H1 (cell line): ENCODE measurements around the gene SNX33. TPM values are rescaled to one million over a fixed set of nuclear protein-coding genes. Genes with fewer than 3 reads are reported as not detected.
A peak's percentile ranks its signal among the peaks of the same experiment; 100 is the strongest.

Source experiments
- CTCF ChIA-PET: fragments of 300-600 bp; sonication (Branson Sonifier 250); formaldehyde crosslinking; loops from one replicate; lab custom pipeline; 2021; ENCODE audit not compliant: partially characterized antibody; lab: Charles Lee
- POLR2A ChIA-PET: fragments of 300-600 bp; sonication (Branson Sonifier 250); formaldehyde crosslinking; loops from one replicate; lab custom pipeline; 2021; ENCODE audit warnings: inconsistent platforms; ENCODE audit not compliant: partially characterized antibody; lab: Charles Lee
- DNase-seq, 2 experiments: peaks; one replicate each; pipeline versions ENCODE4 v3.0.0 to v3.0.0-alpha.2; 2010 to 2022; ENCODE audit warnings: low spot score in 2 of 2, low read depth in 1 of 2, mixed read lengths in 1 of 2
- FAIRE-seq: peaks from 2 replicates; lab custom pipeline; 2011; peaks lifted over from hg19 to GRCh38; lab: Jason Lieb, UNC
- H2AFZ ChIP-seq: 2 replicates; pipeline ENCODE4 v1.8.1; 2012; ENCODE audit warnings: low read length, inconsistent platforms
- H2AK5ac ChIP-seq: 2 replicates; pipeline ENCODE4 v1.6.1; 2013; ENCODE audit warnings: low read depth, low read length
- H2BK120ac ChIP-seq: replicated peaks from 2 replicates; pipeline ENCODE3; 2013; ENCODE audit warnings: low read depth, low read length, inconsistent platforms
- H2BK12ac ChIP-seq: 2 replicates; pipeline ENCODE4 v1.6.1; 2013; ENCODE audit warnings: low read depth, low read length
- H2BK15ac ChIP-seq: 2 replicates; pipeline ENCODE4 v1.6.1; 2013; ENCODE audit warnings: low read length
- H2BK20ac ChIP-seq: 2 replicates; pipeline ENCODE4 v1.6.1; 2013; ENCODE audit warnings: low read length
- H2BK5ac ChIP-seq: 2 replicates; pipeline ENCODE4 v1.6.1; 2013; ENCODE audit warnings: low read depth, low read length
- H3K14ac ChIP-seq: 2 replicates; pipeline ENCODE4 v1.6.1; 2013; ENCODE audit warnings: inconsistent platforms; ENCODE audit not compliant: insufficient read length
- H3K18ac ChIP-seq: 2 replicates; pipeline ENCODE4 v1.6.1; 2013; ENCODE audit warnings: low read length; ENCODE audit errors: extremely low read depth
- H3K23ac ChIP-seq: 2 replicates; pipeline ENCODE4 v1.6.1; 2013; ENCODE audit warnings: inconsistent platforms; ENCODE audit not compliant: insufficient read length
- H3K23me2 ChIP-seq: 2 replicates; pipeline ENCODE4 v1.6.1; 2013; ENCODE audit warnings: low read depth, low read length
- H3K27ac ChIP-seq: 2 replicates; pipeline ENCODE4 v1.6.1; 2011; ENCODE audit warnings: low read depth, low read length, inconsistent platforms
- H3K27me3 ChIP-seq, 4 experiments: replicated peaks in 1 of 4; 1 replicate in 1 of 4; 2 replicates in 3 of 4; pipeline versions ENCODE4 v1.6.1 to v1.8.1; 2011 to 2013; ENCODE audit warnings: low read length in 3 of 4, mild to moderate bottlenecking in 3 of 4, inconsistent platforms in 2 of 4, mixed read lengths in 2 of 4, moderate library complexity in 1 of 4; ENCODE audit not compliant: control insufficient read depth in 3 of 4, insufficient read depth in 3 of 4; ENCODE audit errors: extremely low read depth in 1 of 4
- H3K36me3 ChIP-seq, 4 experiments: 2 replicates each; pipeline versions ENCODE4 v1.6.1 to v1.8.1; 2011 to 2013; ENCODE audit warnings: mild to moderate bottlenecking in 4 of 4, low read length in 3 of 4, moderate library complexity in 2 of 4, control low read depth in 1 of 4, inconsistent platforms in 1 of 4; ENCODE audit not compliant: insufficient read depth in 4 of 4, control insufficient read depth in 2 of 4
- H3K4ac ChIP-seq: replicated peaks from 2 replicates; pipeline ENCODE3; 2013; ENCODE audit warnings: low read length, low read depth, mixed read lengths, inconsistent platforms; ENCODE audit not compliant: insufficient read length
- H3K4me1 ChIP-seq, 4 experiments: replicated peaks in 1 of 4; 1 replicate in 1 of 4; 2 replicates in 3 of 4; pipeline versions ENCODE4 v1.6.1 to v1.8.1; 2011 to 2013; ENCODE audit warnings: low read length in 3 of 4, inconsistent platforms in 2 of 4, mixed read lengths in 1 of 4; ENCODE audit not compliant: insufficient read depth in 4 of 4, control insufficient read depth in 3 of 4
- H3K4me2 ChIP-seq, 2 experiments: 2 replicates each; pipeline versions ENCODE4 v1.6.1 to v1.8.1; 2011 to 2013; ENCODE audit warnings: low read depth in 2 of 2, low read length in 2 of 2, control low read depth in 1 of 2, inconsistent platforms in 1 of 2, mild to moderate bottlenecking in 1 of 2; ENCODE audit not compliant: insufficient read depth in 1 of 2
- H3K4me3 ChIP-seq, 4 experiments: fragments of 200-600, 300-600 bp in 1 of 4; sonication (generic), shearing (Covaris generic), sonication (Bioruptor Twin) in 1 of 4; 2 replicates each; pipeline versions ENCODE4 v1.5.1 to v1.8.1; 2011 to 2016; ENCODE audit warnings: low read length in 4 of 4, low read depth in 3 of 4, control low read depth in 2 of 4, inconsistent platforms in 2 of 4, mild to moderate bottlenecking in 2 of 4, mixed read lengths in 1 of 4, moderate library complexity in 1 of 4; ENCODE audit not compliant: insufficient read depth in 2 of 4; ENCODE audit errors: extremely low read depth in 1 of 4
- H3K56ac ChIP-seq: replicated peaks from 2 replicates; pipeline ENCODE3; 2013; ENCODE audit warnings: low read depth, mild to moderate bottlenecking, mixed read lengths, low read length, inconsistent platforms; ENCODE audit not compliant: insufficient read length
- H3K79me1 ChIP-seq: 2 replicates; pipeline ENCODE4 v1.6.1; 2013; ENCODE audit warnings: low read depth, low read length, control low read depth
- H3K79me2 ChIP-seq, 2 experiments: 2 replicates each; pipeline versions ENCODE4 v1.6.1 to v1.8.1; 2012 to 2013; ENCODE audit warnings: low read length in 2 of 2, mild to moderate bottlenecking in 2 of 2, inconsistent platforms in 1 of 2; ENCODE audit not compliant: insufficient read depth in 2 of 2, control insufficient read depth in 1 of 2
- H3K9ac ChIP-seq, 4 experiments: replicated peaks in 1 of 4; 1 replicate in 1 of 4; 2 replicates in 3 of 4; pipeline versions ENCODE4 v1.6.1 to v1.8.1; 2011 to 2013; ENCODE audit warnings: low read depth in 3 of 4, low read length in 3 of 4, control low read depth in 2 of 4, mild to moderate bottlenecking in 2 of 4, moderate library complexity in 2 of 4, inconsistent platforms in 1 of 4; ENCODE audit errors: extremely low read depth in 1 of 4
- H3K9me3 ChIP-seq, 2 experiments: 2 replicates each; pipeline versions ENCODE4 v1.6.1 to v1.8.1; 2012 to 2013; ENCODE audit warnings: mild to moderate bottlenecking in 2 of 2, moderate library complexity in 2 of 2, control low read depth in 1 of 2, inconsistent platforms in 1 of 2, low read depth in 1 of 2, low read length in 1 of 2, mixed read lengths in 1 of 2; ENCODE audit not compliant: insufficient read depth in 2 of 2
- H4K20me1 ChIP-seq, 2 experiments: replicated peaks in 1 of 2; 2 replicates each; pipeline versions ENCODE3 to v1.8.1; 2011 to 2013; ENCODE audit warnings: inconsistent platforms in 2 of 2, low read length in 2 of 2, mild to moderate bottlenecking in 1 of 2; ENCODE audit not compliant: insufficient read depth in 2 of 2, control insufficient read depth in 1 of 2
- H4K5ac ChIP-seq: 2 replicates; pipeline ENCODE4 v1.6.1; 2013; ENCODE audit warnings: low read length, low read depth, mixed read lengths, inconsistent platforms; ENCODE audit not compliant: insufficient read length
- H4K8ac ChIP-seq: 2 replicates; pipeline ENCODE4 v1.8.0; 2013; ENCODE audit warnings: mild to moderate bottlenecking, moderate library complexity, low read length, inconsistent platforms; ENCODE audit not compliant: insufficient read depth; ENCODE audit errors: extremely low read depth
- H4K91ac ChIP-seq: replicated peaks from 2 replicates; pipeline ENCODE3; 2013; ENCODE audit warnings: low read length, mixed read lengths, inconsistent platforms; ENCODE audit not compliant: insufficient read length
- CEBPB ChIP-seq: IDR thresholded peaks from 2 replicates; pipeline ENCODE4 v1.6.1; 2012; ENCODE audit warnings: low read depth, low read length
- CHD2 ChIP-seq: IDR thresholded peaks from 2 replicates; pipeline ENCODE4 v1.6.1; 2012; ENCODE audit warnings: low read length, improper control_type of control experiment
- CTBP2 ChIP-seq: IDR thresholded peaks from 2 replicates; pipeline ENCODE4 v1.7.0; 2011; ENCODE audit warnings: borderline replicate concordance, mild to moderate bottlenecking, moderate library complexity, mixed read lengths, low read length; ENCODE audit not compliant: insufficient read depth, insufficient read length
- EP300 ChIP-seq, 2 experiments: IDR thresholded peaks; 1 replicate in 1 of 2; 2 replicates in 1 of 2; pipeline ENCODE4 v1.6.1; 2011 to 2012; ENCODE audit warnings: low read depth in 2 of 2, low read length in 2 of 2, mild to moderate bottlenecking in 2 of 2, borderline replicate concordance in 1 of 2, inconsistent platforms in 1 of 2, moderate library complexity in 1 of 2
- GTF2F1 ChIP-seq: IDR thresholded peaks from 2 replicates; pipeline ENCODE4 v1.6.1; 2012; ENCODE audit warnings: low read depth, low read length, improper control_type of control experiment, borderline replicate concordance
- NRF1 ChIP-seq: IDR thresholded peaks from 2 replicates; pipeline ENCODE4 v1.6.1; 2011; ENCODE audit warnings: mild to moderate bottlenecking, low read depth, low read length, improper control_type of control experiment
- POU5F1 ChIP-seq: IDR thresholded peaks from 2 replicates; pipeline ENCODE4 v1.6.1; 2011; ENCODE audit warnings: low read depth, mild to moderate bottlenecking, low read length, moderate library complexity
- SIRT6 ChIP-seq: IDR thresholded peaks from one replicate; pipeline ENCODE4 v1.7.1; 2012; ENCODE audit warnings: low read length, inconsistent platforms
- TAF1 ChIP-seq: IDR thresholded peaks from 2 replicates; pipeline ENCODE4 v1.6.1; 2011; ENCODE audit warnings: mild to moderate bottlenecking, low read depth, low read length
- YY1 ChIP-seq: IDR thresholded peaks from 2 replicates; pipeline ENCODE4 v1.6.1; 2011; ENCODE audit warnings: low read depth, mild to moderate bottlenecking, low read length
- ZNF274 ChIP-seq: IDR thresholded peaks from 2 replicates; pipeline ENCODE4 v1.7.0; 2012; ENCODE audit warnings: low read length, borderline replicate concordance; ENCODE audit errors: extremely low read depth
- WGBS, 2 experiments: shearing (Covaris generic) in 1 of 2; methylation state at CpG; one replicate each; pipeline versions ENCODE4 v1.1.6 to v1.1.7; 2013 to 2015; ENCODE audit warnings: low lambda C conversion rate in 2 of 2, mixed read lengths in 2 of 2, inconsistent platforms in 1 of 2, low coverage in 1 of 2, missing lambda C conversion rate in 1 of 2; ENCODE audit not compliant: insufficient replicate concordance in 2 of 2, insufficient coverage in 1 of 2, insufficient read length in 1 of 2; ENCODE audit errors: extremely low coverage in 1 of 2, missing lambda C conversion rate in 1 of 2; 5-methylcytosine and 5-hydroxymethylcytosine counted together
- polyA plus RNA-seq, 7 experiments: library from polyadenylated mRNA; depleted of rRNA in 3 of 7; stranded (reverse) in 5 of 7; unstranded in 2 of 7; fragments of >200 nt in 5 of 7; fragments of 200-250 nt in 2 of 7; gene quantifications; 1 replicate in 5 of 7; 2 replicates in 1 of 7; 4 replicates in 1 of 7; pipeline versions ENCODE4 v1.2.1 to v1.2.3, GENCODE V29; 2011 to 2013; ENCODE audit warnings: missing spikeins in 2 of 7, mixed read lengths in 2 of 7
- total RNA-seq: library from RNA; stranded (reverse); fragmentation: NEBNext Ultra II Directional; extraction: Animal tissue kit (Norgen Biotek cat#: 25700); gene quantifications from 2 replicates; pipeline ENCODE4 v1.2.1, GENCODE V29; 2021

The SNX33 gene
- total and polyA plus RNA-seq, 2 of the 8 experiments (the other 6 are each of a cell fraction or from before 2014, with no cell fraction given) = 14.3 to 22.9 TPM

DNA sequence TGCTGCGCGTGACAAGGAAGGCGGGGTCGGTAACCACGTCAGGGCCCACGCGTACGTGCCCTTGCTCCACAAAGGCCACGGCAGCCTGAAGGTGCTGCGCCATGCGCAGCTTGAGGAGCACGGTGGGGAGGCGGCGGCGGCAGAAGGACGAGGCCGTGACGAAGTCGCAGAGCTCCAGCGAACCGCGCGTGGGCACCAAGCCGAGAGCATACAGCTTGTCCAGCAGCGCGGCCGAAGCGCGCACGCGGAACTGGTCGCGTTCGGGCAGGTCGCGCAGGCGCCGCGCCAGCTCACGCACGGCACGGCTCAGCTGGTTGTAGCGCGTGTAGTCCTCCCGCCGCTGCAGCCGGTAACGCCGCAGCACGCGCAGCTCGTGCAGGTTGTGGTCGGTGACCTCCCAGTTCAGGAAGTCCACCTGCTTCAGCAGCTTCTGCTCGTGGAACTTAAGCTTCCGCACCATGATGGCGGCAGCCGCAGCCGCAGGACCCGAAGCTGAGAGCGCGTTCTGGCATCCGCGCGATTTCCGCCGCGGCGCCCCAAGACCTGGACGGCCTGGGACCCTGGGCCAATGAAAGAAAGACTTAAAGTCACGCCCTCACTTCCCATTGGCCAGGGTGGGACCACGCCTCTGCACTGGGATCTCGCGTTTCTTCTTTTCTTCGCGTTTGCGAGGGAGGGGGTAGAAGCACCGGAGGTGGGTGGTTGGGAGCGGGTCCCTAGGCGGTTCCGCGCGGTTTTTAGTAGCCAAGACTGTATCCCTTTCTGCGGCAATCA, 7.8 kb upstream of the SNX33 start, which contains the start of gene IMP3:
Gene IMP3 (minus strand): TSS at position 516 of the 774 bp plus-strand sequence. CDS start 56 bp downstream, at position 460.
- peak within 1 kb of the TSS; percentile 85 to 98 for H3K4me2 ChIP-seq
- peak within 1 kb of the TSS; percentile 96 for H2AK5ac ChIP-seq
- H3K27me3 ChIP-seq = no peaks in the 10 kb centered on the region
- H3K23me2 ChIP-seq = peaks cover 9% of the 10 kb centered on the region
- POLR2A ChIA-PET = interaction anchor here (0.6 to 8.2 kb wide), 24 partner anchors 8 to 270 kb away, joined by 3 to 73 read pairs (median 5); partner anchors contain the start of genes CSPG4, SIN3A, SNUPN and SNX33
- peak within 1 kb of the TSS; percentile 100 for H2BK5ac ChIP-seq
- H4K20me1 ChIP-seq = peaks cover 10 to 19% of the 10 kb centered on the region in 2 experiments
- CTCF ChIA-PET = interaction anchor here (1.0 to 5.4 kb wide), 8 partner anchors 10 to 186 kb away, joined by 3 to 28 read pairs (median 4); partner anchors contain the start of gene SNUPN
- DNase-seq (peak; percentile 89 to 92), FAIRE-seq (no peak)
- WGBS, 2 experiments = 2% methylated on average over 72 of the region's 83 CpGs; no CpG with 5 or more reads in 1 of the 2 experiments
- H3K9ac ChIP-seq = peak within 1 kb of the TSS; percentile 97 to 100 (median 99)
- peak within 1 kb of the TSS; percentile 100 for H2BK12ac ChIP-seq
- peak within 1 kb of the TSS; percentile 99; the same call in 1 of the 2 replicates for H4K8ac ChIP-seq
- H3K23ac ChIP-seq = no peak within 1 kb of the TSS
- peak within 1 kb of the TSS; percentile 89 for H4K5ac ChIP-seq
- H3K14ac ChIP-seq = no peak within 1 kb of the TSS
- peak within 1 kb of the TSS; percentile 98 for H3K4ac ChIP-seq
- 0 out of 8 replicates have a peak, but pooled peaks cover 0 to 4% (median 0%) of the 10 kb centered on the region in 4 experiments for H3K36me3 ChIP-seq
- no peaks in the 10 kb centered on the region for H3K9me3 ChIP-seq
- peak within 1 kb of the TSS; percentile 99 for H3K18ac ChIP-seq
- peaks cover 10 to 34% of the 10 kb centered on the region in 2 experiments for H3K79me2 ChIP-seq
- H4K91ac ChIP-seq = peak within 1 kb of the TSS; percentile 98
- peak within 1 kb of the TSS; percentile 94 for H3K27ac ChIP-seq
- no peak within 1 kb of the TSS for H2BK20ac ChIP-seq
- peak within 1 kb of the TSS; percentile 99; the same call in 1 of the 2 replicates for H2BK15ac ChIP-seq
- H2BK120ac ChIP-seq = peak within 1 kb of the TSS; percentile 67
- no peak within 1 kb of the TSS for H2AFZ ChIP-seq
- H3K79me1 ChIP-seq = peaks cover 13% of the 10 kb centered on the region
- peaks cover 0 to 8% (median 6%) of the 10 kb centered on the region in 4 experiments; a peak in 5 of 7 replicates for H3K4me1 ChIP-seq
- H3K56ac ChIP-seq = peak within 1 kb of the TSS; percentile 96
- H3K4me3 ChIP-seq = peak within 1 kb of the TSS; percentile 82 to 99 (median 94)
- peak; percentile 66; the same call in 1 of the 2 replicates for TF ChIP-seq GTF2F1
- no peak for TF ChIP-seq SIRT6
- peak; percentile 99 for TF ChIP-seq CHD2
- TF ChIP-seq CTBP2 = no peak
- no peak for TF ChIP-seq EP300 (IDR thresholded peaks at IDR 0.05; ENCODE audit: borderline replicate concordance in 1 of 2, low read depth in 2 of 2, low read length in 2 of 2)
- no peak for TF ChIP-seq CEBPB
- no peak for TF ChIP-seq NRF1
- no peak for TF ChIP-seq ZNF274
- TF ChIP-seq TAF1 = peak; percentile 95
- no peak for TF ChIP-seq POU5F1
- TF ChIP-seq YY1 = peak; percentile 91
